ENCODE results near the gene RASGRP2. TPM values are rescaled to one million over a fixed set of nuclear protein-coding genes. Genes with fewer than 3 reads are reported as not detected.
A peak's percentile ranks its signal among the peaks of the same experiment; 100 is the strongest.
"Not testable (repeated sequence)": the region's sequence is repeated elsewhere in the genome, so short reads cannot be mapped to it uniquely, and the experiment has no call there.

The RASGRP2 gene
- total RNA-seq, 1 donor from 2014 or later = 1.8 TPM

- no peak for DNase-seq (ENCODE audit: low read depth in 2 of 2)
Observed at GRCh38 chr11:64720640-64721358, 23.1 kb downstream of the RASGRP2 start.

GRCh38 chr11:64720167-64720566 is 23.8 kb downstream of the RASGRP2 start:
- DNase-seq (ENCODE audit: low read depth in 2 of 2) = no peak

- no peak for DNase-seq (ENCODE audit: low read depth in 2 of 2)
Observed at GRCh38 chr11:64719406-64719805, 24.5 kb downstream of the RASGRP2 start.

- no peak for DNase-seq (ENCODE audit: low read depth in 2 of 2)
Observed at GRCh38 chr11:64718780-64719124, 25.2 kb downstream of the RASGRP2 start.

GRCh38 chr11:64718084-64718779 is 25.7 kb downstream of the RASGRP2 start:
- no peak for DNase-seq (ENCODE audit: low read depth in 2 of 2)

GRCh38 chr11:64717268-64717578 is 26.7 kb downstream of the RASGRP2 start:
- DNase-seq (ENCODE audit: low read depth in 2 of 2) = no peak

GRCh38 chr11:64716473-64717267 is 27.3 kb downstream of the RASGRP2 start:
- DNase-seq (ENCODE audit: low read depth in 2 of 2) = no peak

GRCh38 chr11:64715756-64716472 is 28.0 kb downstream of the RASGRP2 start:
- DNase-seq (ENCODE audit: low read depth in 2 of 2) = no peak

- DNase-seq (ENCODE audit: low read depth in 2 of 2) = no peak
Observed at GRCh38 chr11:64715110-64715509, 28.8 kb downstream of the RASGRP2 start.

GRCh38 chr11:64714666-64715065 is 29.3 kb downstream of the RASGRP2 start:
- no peak for DNase-seq (ENCODE audit: low read depth in 2 of 2)

GRCh38 chr11:64713781-64714363 is 30.1 kb downstream of the RASGRP2 start:
- no peak for DNase-seq (ENCODE audit: low read depth in 2 of 2)

GRCh38 chr11:64713016-64713707 is 30.8 kb downstream of the RASGRP2 start:
- peak; percentile 39 to 81 for DNase-seq (ENCODE audit: low read depth in 2 of 2)

GRCh38 chr11:64712430-64713015 is 31.4 kb downstream of the RASGRP2 start:
- no peak for DNase-seq (ENCODE audit: low read depth in 2 of 2)

- DNase-seq (ENCODE audit: low read depth in 2 of 2) = no peak
Observed at GRCh38 chr11:64711956-64712362, 32.0 kb downstream of the RASGRP2 start.

GRCh38 chr11:64711138-64711955 is 32.6 kb downstream of the RASGRP2 start:
- DNase-seq (ENCODE audit: low read depth in 2 of 2) = no peak

GRCh38 chr11:64710418-64711137 is 33.4 kb downstream of the RASGRP2 start:
- DNase-seq (ENCODE audit: low read depth in 2 of 2) = no peak

- DNase-seq (ENCODE audit: low read depth in 2 of 2) = no peak
Observed at GRCh38 chr11:64705501-64705900, 38.4 kb downstream of the RASGRP2 start.

- DNase-seq (ENCODE audit: low read depth in 2 of 2) = no peak
Observed at GRCh38 chr11:64703048-64703447, 40.9 kb downstream of the RASGRP2 start.

- not testable (repeated sequence) for DNase-seq (ENCODE audit: low read depth in 2 of 2)
Observed at GRCh38 chr11:64701956-64702355, 42.0 kb downstream of the RASGRP2 start.
